ENCODE results near the gene TGM5.

TGM5 gene

DNA sequence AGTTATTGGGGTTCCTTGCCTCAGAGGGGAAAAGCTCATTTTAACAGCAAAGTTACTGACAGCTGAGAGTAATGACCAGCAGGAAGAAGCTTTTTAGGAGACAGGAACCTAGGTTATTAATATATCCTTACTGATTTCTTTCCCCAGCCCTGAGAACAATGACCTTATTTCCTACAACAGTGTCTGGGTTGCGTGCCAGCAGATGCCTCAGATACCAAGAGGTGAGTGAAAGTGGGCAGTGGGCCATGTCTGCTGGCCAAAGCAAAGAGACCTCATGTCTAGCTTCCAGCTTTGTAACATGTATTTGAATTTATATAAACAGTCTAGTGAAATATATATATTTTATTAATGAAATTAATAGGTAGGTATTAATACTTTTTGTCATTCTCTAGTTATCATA, 76.5 kb downstream of the TGM5 start:
- DNase-seq (ENCODE audit: low read depth), result no peak

- DNase-seq (ENCODE audit: low read depth), result no peak
These were observed 77.4 kb downstream of the TGM5 start for GRCh38 chr15:43189296-43189695.

GRCh38 chr15:43187544-43188155, 79.1 kb downstream of the TGM5 start:
- DNase-seq (ENCODE audit: low read depth), result no peak

DNA sequence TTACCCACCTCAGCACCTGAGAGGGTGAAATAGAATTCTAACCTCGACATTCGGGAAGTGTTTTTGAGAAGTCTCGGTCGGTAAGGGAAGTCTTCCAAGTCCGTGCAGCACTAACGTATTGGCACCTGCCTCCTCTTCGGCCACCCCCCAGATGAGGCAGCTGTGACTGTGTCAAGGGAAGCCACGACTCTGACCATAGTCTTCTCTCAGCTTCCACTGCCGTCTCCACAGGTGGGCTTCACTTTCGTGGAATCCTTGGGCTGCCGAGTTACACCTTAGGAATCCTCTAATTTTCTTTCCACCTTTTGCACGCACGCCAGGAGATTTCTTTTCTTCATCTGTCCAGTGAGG, 80.8 kb downstream of the TGM5 start:
- no peak for DNase-seq (ENCODE audit: low read depth)

- peak; percentile 61 for DNase-seq (ENCODE audit: low read depth)
These were observed 81.3 kb downstream of the TGM5 start, which contains the start of gene CCNDBP1 for GRCh38 chr15:43185157-43186002. CCNDBP1 (plus strand) TSS chr15:43185403; CDS start chr15:43185499, 96 bp downstream.

DNA sequence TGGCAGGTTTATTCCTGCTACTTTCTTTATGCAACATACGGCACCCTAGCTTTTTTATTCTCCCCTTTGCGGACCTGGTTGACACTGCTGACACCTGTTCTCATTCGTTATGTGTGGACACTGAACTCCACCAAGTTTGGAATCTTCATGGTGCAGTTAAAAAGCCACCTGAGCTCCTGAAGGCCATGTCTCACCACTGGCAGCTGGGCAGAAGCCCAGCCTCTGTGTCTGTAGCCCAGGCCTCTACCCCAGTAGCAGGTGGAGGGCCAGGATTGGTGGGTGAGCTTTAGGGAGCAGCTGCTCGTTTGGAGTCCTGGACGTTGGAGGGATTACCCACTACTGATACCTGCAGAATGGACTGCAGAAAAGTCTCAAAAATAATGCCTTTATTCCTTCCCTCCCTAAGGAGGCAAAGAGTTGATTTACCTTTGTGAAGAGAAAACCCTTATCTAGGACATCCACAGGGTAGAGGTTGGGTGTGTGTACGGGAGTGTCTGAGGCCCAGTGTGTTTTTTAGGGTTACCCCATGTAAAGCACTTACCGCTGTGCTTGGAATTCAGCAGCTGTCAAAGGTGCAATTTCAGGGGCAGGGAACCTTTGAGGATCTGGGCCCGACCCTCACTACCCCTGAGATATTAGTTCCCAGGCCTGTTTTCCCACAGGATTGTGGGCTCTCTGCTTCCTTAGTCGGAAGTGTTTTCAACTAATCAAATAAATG, 82.2 kb downstream of the TGM5 start:
- DNase-seq (ENCODE audit: low read depth), result no peak

DNA sequence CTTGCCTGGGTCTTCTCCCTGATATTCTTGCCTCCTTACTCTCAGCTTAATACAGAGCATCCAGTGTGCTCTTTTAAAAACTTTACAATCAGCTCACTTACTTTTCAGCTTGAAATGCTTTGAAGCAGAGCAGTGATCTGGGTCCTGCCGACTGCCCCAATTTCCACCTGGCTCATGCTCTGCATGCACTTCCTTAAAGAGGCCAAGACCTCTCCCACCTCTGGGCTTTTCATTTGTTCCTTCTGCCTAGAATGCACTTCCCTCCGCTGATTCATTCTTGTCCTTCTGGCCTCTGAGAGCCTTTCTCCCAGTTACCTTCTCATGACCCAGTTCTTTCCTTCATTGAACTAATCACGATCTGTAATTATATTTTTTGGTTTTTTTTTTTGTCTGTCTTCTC, 83.5 kb downstream of the TGM5 start:
- no peak for DNase-seq (ENCODE audit: low read depth)
